ENCODE data around the gene YPEL2. TPM values are rescaled to one million over a fixed set of nuclear protein-coding genes. Genes with fewer than 3 reads are reported as not detected.
A peak's percentile ranks its signal among the peaks of the same experiment; 100 is the strongest.

The YPEL2 gene
- total and polyA plus RNA-seq, 2 of the 13 experiments (the other 11 are each of a cell fraction or from before 2014, with no cell fraction given) = 8.5 to 21.1 TPM

DNA sequence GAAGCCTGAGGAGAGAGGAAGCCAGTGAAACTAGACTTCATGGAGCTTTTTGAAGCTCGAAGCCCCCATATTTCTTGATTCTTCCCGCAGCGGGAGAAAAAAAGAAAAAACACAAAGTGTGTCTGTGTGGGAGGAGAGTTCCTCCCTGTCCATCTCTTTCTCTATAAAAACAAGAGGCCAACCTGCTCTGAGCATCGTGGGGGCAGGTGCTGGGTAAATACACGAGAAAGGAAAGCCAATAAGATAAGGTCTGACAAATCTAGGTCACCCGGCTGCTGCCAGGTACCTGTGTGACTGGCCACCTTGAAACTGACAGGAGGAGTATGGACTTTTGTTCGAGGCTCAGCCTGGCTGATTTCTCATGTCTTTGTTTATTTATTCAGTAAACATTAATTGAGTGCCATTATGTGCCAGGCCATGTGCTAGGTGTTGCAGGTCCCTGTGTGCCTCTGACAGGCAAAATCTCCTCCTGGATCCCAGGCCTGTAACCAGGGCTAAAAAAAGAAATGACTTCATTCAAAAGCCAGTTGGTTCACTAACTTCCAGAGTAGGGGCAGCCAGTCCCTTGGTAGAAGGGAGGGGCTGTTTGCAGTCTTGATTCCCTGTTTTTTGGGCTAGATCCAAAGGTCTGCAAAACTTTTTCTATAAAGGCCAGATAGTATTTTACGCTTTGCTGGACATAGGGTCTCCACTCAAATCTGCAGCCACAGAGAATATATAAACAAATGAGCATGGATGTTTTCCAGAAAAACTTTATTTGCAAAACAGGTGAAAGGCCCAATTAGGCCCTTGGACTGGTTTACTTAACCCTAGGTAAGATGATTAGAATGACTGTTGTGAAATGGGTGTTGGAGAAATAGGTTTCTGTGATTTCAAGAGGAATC, 35.6 kb downstream of the YPEL2 start (continued):
- 0 out of 2 replicates have a peak, but pooled peaks have one; percentile 38 for TF ChIP-seq ZBTB3 (CRISPR knock-in tag; IDR thresholded peaks at IDR 0.05; ENCODE audit: borderline replicate concordance, low read depth)
- TF ChIP-seq, protein P1, sequence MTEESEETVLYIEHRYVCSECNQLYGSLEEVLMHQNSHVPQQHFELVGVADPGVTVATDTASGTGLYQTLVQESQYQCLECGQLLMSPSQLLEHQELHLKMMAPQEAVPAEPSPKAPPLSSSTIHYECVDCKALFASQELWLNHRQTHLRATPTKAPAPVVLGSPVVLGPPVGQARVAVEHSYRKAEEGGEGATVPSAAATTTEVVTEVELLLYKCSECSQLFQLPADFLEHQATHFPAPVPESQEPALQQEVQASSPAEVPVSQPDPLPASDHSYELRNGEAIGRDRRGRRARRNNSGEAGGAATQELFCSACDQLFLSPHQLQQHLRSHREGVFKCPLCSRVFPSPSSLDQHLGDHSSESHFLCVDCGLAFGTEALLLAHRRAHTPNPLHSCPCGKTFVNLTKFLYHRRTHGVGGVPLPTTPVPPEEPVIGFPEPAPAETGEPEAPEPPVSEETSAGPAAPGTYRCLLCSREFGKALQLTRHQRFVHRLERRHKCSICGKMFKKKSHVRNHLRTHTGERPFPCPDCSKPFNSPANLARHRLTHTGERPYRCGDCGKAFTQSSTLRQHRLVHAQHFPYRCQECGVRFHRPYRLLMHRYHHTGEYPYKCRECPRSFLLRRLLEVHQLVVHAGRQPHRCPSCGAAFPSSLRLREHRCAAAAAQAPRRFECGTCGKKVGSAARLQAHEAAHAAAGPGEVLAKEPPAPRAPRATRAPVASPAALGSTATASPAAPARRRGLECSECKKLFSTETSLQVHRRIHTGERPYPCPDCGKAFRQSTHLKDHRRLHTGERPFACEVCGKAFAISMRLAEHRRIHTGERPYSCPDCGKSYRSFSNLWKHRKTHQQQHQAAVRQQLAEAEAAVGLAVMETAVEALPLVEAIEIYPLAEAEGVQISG (CRISPR knock-in tag; IDR thresholded peaks at IDR 0.05) = peak; percentile 80
- 0 out of 2 replicates have a peak, but pooled peaks have one; percentile 23 for TF ChIP-seq BRF2 (CRISPR knock-in tag; IDR thresholded peaks at IDR 0.05)
- TF ChIP-seq, protein P2, sequence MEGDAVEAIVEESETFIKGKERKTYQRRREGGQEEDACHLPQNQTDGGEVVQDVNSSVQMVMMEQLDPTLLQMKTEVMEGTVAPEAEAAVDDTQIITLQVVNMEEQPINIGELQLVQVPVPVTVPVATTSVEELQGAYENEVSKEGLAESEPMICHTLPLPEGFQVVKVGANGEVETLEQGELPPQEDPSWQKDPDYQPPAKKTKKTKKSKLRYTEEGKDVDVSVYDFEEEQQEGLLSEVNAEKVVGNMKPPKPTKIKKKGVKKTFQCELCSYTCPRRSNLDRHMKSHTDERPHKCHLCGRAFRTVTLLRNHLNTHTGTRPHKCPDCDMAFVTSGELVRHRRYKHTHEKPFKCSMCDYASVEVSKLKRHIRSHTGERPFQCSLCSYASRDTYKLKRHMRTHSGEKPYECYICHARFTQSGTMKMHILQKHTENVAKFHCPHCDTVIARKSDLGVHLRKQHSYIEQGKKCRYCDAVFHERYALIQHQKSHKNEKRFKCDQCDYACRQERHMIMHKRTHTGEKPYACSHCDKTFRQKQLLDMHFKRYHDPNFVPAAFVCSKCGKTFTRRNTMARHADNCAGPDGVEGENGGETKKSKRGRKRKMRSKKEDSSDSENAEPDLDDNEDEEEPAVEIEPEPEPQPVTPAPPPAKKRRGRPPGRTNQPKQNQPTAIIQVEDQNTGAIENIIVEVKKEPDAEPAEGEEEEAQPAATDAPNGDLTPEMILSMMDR (CRISPR knock-in tag; IDR thresholded peaks at IDR 0.05) = peak; percentile 25; the same call in 1 of the 2 replicates
- TF ChIP-seq ZFP37 (CRISPR knock-in tag; IDR thresholded peaks at IDR 0.05; ENCODE audit: borderline replicate concordance) = 0 out of 2 replicates have a peak, but pooled peaks have one; percentile 20
- TF ChIP-seq YEATS4 (CRISPR knock-in tag; IDR thresholded peaks at IDR 0.05; ENCODE audit: borderline replicate concordance) = peak; percentile 88
- TF ChIP-seq RBFOX2 (IDR thresholded peaks at IDR 0.05; ENCODE audit: low read depth, low read length) = no peak
- TF ChIP-seq ZNF781 (CRISPR knock-in tag; IDR thresholded peaks at IDR 0.05; ENCODE audit: borderline replicate concordance, not compliant biosample characterization) = peak; percentile 75
- TF ChIP-seq CBX5 (CRISPR knock-in tag; IDR thresholded peaks at IDR 0.05; ENCODE audit: borderline replicate concordance) = peak; percentile 94; the same call in 1 of the 2 replicates
- peak; percentile 74 for TF ChIP-seq ZMYM4 (CRISPR knock-in tag; IDR thresholded peaks at IDR 0.05)
- TF ChIP-seq, protein P3, sequence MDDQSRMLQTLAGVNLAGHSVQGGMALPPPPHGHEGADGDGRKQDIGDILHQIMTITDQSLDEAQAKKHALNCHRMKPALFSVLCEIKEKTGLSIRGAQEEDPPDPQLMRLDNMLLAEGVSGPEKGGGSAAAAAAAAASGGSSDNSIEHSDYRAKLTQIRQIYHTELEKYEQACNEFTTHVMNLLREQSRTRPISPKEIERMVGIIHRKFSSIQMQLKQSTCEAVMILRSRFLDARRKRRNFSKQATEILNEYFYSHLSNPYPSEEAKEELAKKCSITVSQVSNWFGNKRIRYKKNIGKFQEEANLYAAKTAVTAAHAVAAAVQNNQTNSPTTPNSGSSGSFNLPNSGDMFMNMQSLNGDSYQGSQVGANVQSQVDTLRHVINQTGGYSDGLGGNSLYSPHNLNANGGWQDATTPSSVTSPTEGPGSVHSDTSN (CRISPR knock-in tag; IDR thresholded peaks at IDR 0.05; ENCODE audit: borderline replicate concordance) = no peak
- TF ChIP-seq AGO1 (IDR thresholded peaks at IDR 0.05; ENCODE audit: low read depth, low read length, poor library complexity, severe bottlenecking) = no peak
- TF ChIP-seq, protein P4, sequence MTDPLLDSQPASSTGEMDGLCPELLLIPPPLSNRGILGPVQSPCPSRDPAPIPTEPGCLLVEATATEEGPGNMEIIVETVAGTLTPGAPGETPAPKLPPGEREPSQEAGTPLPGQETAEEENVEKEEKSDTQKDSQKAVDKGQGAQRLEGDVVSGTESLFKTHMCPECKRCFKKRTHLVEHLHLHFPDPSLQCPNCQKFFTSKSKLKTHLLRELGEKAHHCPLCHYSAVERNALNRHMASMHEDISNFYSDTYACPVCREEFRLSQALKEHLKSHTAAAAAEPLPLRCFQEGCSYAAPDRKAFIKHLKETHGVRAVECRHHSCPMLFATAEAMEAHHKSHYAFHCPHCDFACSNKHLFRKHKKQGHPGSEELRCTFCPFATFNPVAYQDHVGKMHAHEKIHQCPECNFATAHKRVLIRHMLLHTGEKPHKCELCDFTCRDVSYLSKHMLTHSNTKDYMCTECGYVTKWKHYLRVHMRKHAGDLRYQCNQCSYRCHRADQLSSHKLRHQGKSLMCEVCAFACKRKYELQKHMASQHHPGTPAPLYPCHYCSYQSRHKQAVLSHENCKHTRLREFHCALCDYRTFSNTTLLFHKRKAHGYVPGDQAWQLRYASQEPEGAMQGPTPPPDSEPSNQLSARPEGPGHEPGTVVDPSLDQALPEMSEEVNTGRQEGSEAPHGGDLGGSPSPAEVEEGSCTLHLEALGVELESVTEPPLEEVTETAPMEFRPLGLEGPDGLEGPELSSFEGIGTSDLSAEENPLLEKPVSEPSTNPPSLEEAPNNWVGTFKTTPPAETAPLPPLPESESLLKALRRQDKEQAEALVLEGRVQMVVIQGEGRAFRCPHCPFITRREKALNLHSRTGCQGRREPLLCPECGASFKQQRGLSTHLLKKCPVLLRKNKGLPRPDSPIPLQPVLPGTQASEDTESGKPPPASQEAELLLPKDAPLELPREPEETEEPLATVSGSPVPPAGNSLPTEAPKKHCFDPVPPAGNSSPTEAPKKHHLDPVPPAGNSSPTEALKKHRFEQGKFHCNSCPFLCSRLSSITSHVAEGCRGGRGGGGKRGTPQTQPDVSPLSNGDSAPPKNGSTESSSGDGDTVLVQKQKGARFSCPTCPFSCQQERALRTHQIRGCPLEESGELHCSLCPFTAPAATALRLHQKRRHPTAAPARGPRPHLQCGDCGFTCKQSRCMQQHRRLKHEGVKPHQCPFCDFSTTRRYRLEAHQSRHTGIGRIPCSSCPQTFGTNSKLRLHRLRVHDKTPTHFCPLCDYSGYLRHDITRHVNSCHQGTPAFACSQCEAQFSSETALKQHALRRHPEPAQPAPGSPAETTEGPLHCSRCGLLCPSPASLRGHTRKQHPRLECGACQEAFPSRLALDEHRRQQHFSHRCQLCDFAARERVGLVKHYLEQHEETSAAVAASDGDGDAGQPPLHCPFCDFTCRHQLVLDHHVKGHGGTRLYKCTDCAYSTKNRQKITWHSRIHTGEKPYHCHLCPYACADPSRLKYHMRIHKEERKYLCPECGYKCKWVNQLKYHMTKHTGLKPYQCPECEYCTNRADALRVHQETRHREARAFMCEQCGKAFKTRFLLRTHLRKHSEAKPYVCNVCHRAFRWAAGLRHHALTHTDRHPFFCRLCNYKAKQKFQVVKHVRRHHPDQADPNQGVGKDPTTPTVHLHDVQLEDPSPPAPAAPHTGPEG (CRISPR knock-in tag; IDR thresholded peaks at IDR 0.05) = peak; percentile 51; the same call in 1 of the 2 replicates
